Fibroblast of gingiva (primary cell): ENCODE data around the gene TNIP2.
"Not testable (repeated sequence)": the region's sequence is repeated elsewhere in the genome, so short reads cannot be mapped to it uniquely, and the experiment has no call there.

Experiments used
- DNase-seq: peaks from one replicate; pipeline ENCODE4 v3.0.0-alpha.2; 2011; ENCODE audit warnings: low read depth

Gene TNIP2

GRCh38 chr4:2743518-2744445 is 12.4 kb downstream of the TNIP2 start:
- DNase-seq = no peak

DNA sequence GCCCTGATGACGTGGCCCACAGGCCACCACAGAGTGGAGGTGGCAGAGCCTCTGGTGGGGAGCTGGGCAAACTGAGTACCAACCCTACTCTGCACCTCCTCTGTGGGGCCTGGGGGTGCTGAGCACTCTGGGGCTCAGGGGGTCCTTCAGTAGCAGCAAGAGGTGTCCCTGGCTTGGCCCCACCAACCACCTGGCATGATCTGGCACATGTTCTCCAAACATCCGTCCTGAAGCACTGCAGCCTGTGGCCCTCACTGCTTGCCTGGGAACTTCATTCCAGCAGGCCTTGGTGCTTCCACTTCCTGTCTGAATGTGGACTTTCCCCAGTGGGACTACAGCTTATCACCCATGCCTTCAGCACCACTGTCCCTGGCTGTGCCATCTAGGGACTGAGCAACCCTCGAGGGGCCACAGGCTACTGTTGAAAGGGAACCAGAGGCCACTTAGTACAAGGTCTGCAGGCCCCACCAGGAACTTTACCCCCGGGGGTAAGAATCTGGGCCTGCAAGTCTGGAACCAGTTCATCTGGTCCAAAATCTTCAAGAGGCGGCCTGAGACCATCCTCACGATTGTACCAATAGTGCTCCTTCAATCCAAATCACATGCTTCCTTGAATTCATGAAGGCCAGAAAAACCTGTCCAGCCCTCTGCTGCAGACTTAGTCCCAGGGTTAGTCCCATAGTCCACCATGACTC is 13.2 kb downstream of the TNIP2 start:
- no peak for DNase-seq

DNA sequence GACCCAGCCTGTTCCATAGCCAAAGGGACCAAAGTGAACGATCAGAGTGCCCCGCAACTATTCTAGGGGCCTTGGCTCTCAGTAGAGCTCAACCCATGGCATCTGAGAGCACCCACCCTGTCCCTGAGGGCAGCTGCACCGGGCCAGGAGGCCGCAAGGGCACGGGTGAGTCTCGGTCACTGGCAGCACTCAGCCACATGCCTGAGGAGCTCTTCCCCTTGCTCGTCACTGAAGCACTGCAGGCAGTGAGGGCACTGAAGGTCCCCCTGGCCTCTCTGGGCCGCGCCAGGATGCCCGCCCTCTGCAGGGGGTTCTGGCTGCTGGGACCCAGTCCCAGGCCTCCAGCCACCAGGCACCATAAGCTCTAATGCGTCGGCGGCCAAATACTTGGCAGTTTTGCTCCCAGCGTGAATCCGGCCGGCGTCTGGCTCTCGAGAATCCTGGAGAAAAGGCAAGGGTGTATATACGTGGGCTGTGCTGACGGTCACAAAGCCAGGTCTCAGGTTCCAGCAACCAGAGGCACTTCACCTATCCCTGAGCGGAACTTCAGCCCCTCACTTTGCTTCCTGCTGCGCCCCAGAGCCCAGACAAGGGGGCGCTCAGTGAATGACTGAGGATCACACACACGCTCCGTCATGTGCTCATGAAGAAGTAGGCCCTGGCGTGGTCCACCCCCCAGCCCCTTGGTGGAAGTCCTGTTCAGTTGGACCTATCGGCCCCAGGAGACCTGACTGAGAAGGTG is 13.9 kb downstream of the TNIP2 start:
- no peak for DNase-seq

- no peak for DNase-seq
These were observed 14.5 kb downstream of the TNIP2 start for GRCh38 chr4:2741626-2742025.

DNA sequence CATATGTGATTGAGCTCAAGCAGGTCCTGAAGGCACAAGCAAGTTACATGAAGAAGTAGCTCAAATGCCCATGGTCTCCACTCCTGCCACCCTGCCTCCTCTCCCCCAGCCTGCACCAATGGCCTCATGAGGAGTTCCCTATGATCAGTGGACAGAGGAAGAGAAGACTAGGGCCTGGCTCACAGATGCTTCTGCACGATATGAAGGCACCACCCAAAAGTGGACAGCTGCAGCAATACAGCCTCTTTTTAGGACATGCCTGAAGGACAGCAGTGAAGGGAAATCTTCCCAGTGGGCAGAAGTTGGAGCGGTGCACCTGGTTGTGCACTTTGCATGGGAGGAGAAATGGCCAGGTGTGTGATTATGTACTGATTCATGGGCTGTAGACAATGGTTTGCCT is 17.8 kb downstream of the TNIP2 start:
- DNase-seq = not testable (repeated sequence)

DNA sequence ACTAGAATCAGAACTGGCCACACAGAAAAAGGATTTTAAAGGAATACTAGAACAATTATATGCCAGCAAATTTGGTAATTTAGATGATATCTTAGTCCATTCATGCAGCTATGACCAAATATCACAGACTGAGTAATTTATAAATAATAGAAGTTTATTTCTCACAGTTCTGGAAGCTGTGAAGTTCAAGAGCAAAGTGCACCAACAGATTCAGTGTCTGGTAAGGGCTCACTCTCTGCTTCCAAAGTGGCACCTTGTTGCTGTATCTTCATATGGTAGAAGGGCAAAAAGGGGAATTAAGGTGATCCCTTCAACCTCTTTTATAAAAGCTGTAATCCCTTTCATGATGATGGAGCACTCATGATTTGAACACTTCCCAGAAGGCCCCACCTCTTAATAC is 20.3 kb downstream of the TNIP2 start:
- no peak for DNase-seq

DNA sequence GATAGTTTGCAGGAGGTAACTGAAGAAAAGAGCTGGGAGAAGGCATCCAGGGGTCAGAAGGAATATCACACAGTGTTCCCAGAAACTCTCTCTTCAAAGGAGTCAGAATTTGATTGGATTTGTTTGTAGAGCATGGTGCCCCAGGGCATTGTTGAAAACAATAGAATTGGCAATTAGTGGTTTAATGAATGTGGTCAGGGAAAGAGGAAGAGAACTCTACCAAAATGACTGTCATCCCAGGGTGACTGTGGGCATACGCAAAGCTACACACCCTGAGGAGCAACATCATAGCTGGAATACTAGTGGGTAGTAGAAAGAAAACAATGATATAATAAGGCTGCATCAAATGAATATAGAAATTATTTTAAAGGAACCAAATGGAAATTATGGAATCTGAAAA is 21.5 kb downstream of the TNIP2 start:
- no peak for DNase-seq

GRCh38 chr4:2733844-2734574 is 22.1 kb downstream of the TNIP2 start:
- no peak for DNase-seq

- no peak for DNase-seq
These were observed 22.9 kb downstream of the TNIP2 start for GRCh38 chr4:2733001-2733843.

- DNase-seq = no peak
These were observed 23.6 kb downstream of the TNIP2 start for GRCh38 chr4:2732526-2732925.

DNA sequence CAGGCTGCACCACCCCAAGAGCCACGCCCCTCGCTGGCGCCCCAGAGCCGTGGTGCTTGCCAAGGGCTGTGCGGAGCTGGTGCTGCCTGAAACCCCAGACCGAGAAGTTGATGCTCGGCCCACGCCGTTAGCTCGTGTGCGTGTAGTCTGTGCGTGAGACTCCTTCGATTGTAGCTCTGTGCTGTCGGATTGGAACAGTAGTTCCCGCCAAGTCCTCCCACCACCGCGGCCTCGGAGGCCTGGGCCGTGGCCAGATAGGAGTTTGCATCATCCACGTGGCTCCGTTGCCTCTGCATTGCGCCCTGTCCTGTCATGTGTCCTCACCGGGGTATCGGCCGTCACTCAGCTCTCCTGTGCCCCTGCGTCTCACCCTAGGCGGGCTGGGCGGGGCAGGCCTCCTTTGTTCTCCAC is 24.2 kb downstream of the TNIP2 start:
- DNase-seq = no peak

GRCh38 chr4:2729533-2729875 is 26.6 kb downstream of the TNIP2 start:
- DNase-seq = no peak

DNA sequence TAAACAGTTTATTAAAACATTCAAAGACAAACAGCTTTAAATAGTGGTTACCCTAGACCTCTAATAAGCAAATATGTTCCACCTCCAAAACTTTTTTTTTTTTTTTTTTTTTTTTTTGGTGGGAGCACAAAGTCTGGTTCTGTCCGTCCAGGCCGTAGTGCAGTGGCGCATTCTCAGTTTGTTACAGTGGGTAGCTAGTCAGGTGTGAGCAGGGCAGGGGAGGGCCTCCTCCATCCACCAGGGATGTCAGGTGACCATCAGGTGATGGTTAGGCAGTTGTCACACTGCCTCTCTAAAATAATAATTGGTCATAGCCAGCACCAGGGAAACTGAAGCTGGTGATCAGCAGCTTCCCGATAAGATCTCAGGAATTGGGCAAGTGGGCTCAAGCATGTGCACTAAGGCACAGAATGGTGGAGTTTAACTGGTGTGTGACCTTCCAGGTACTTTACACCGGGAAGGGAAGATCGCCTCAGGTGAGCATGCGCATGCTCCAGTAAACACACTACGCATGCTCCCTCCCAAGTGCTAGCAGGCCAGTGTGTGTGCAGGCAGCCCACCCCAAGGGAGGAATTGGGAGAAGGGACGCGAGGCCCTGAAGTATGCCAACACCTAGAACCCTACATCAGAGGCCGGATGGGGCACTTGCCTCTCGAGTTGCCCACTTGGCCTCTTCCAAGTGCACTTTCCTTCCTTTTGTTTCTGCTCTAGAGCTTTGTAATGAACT is 27.2 kb downstream of the TNIP2 start:
- DNase-seq = no peak

- DNase-seq = no peak
These were observed 27.9 kb downstream of the TNIP2 start for GRCh38 chr4:2728221-2728620.

- DNase-seq = not testable (repeated sequence)
These were observed 29.3 kb downstream of the TNIP2 start for GRCh38 chr4:2726881-2727280.

- no peak for DNase-seq
These were observed 30.8 kb downstream of the TNIP2 start for GRCh38 chr4:2725380-2725779.

DNA sequence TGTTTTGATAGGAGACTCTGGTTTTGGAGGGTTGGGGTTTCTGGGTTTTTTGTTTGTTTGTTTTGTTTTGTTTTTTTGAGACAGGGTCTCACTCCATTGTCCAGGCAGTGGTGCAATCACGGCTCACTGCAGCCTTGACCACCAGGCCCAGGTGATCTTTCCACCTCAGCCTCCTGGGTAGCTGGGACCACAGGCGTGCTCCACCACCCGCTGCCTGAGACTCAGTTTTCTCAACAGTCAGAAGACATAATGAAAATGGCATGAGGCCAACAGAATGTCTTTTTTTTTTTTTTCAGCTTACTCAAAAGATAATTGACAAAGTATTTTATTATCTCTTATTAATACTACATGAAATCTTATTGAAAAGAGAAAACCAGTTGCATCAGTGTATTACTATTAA is 32.4 kb downstream of the TNIP2 start:
- DNase-seq = no peak

DNA sequence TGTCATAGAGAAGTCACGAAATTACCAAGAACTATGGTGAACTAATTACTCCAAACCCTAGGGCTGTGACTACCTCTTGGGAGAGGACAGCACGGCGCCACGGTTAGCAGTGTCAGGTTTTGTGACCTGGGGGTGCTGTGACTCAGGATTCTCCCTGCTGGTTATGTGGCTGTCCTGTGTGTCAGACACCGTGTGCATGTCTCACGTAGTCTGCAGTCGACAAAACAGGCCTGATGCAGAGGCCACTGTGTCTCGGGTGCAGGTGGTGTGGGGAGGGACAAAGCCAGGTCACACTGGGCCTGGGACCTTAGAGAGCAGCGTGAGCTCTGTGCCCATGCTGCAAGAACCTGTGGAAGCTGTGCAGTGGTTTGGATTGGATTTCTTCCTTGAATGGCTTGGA is 34.1 kb downstream of the TNIP2 start:
- DNase-seq = no peak

GRCh38 chr4:2721586-2721985 is 34.5 kb downstream of the TNIP2 start:
- no peak for DNase-seq

DNA sequence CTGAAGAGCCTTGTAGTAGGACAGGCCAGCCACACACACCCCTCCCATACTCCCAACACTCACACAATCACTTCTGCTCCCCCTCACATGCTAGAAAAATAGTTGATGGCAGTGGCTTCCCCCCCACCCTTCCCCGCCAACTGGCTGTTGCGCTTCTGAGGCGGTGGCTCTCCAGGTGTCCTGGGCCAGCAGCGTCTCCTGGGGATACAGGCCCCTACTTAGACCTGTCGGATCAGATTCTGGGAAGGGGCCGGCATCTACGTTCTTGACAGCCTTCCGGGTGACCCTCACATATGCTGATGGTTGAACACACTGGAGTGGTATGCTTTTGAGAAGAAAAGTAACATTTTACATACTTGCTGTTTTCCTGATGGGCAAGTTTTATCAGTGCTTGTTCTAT is 39.9 kb downstream of the TNIP2 start:
- no peak for DNase-seq

- no peak for DNase-seq
These were observed 40.7 kb downstream of the TNIP2 start for GRCh38 chr4:2715426-2715825.
